Fibroblast of upper back skin (primary cell): ENCODE data around the gene SLC35G1.

ENCODE experiments used
- DNase-seq: peaks from one replicate; pipeline ENCODE4 v3.0.0-alpha.2; 2013

SLC35G1 gene

GRCh38 chr10:93879273-93879672 lies 14.5 kb upstream of the SLC35G1 start:
- no peak for DNase-seq

- no peak for DNase-seq
Measured at GRCh38 chr10:93894516-93895378, 969 bp downstream of the SLC35G1 start.

GRCh38 chr10:93897070-93897780 lies 3.4 kb downstream of the SLC35G1 start:
- no peak for DNase-seq

GRCh38 chr10:93899109-93899508 lies 5.3 kb downstream of the SLC35G1 start:
- no peak for DNase-seq

GRCh38 chr10:93903051-93903450 lies 9.3 kb downstream of the SLC35G1 start:
- DNase-seq = no peak

GRCh38 chr10:93904901-93905300 lies 11.1 kb downstream of the SLC35G1 start:
- DNase-seq = no peak

- no peak for DNase-seq
Measured at GRCh38 chr10:93907059-93907458, 13.3 kb downstream of the SLC35G1 start.

GRCh38 chr10:93911866-93912265 lies 18.1 kb downstream of the SLC35G1 start:
- no peak for DNase-seq

- DNase-seq = no peak
Measured at GRCh38 chr10:93912444-93912843, 18.7 kb downstream of the SLC35G1 start.

- DNase-seq = no peak
Measured at GRCh38 chr10:93913706-93914105, 19.9 kb downstream of the SLC35G1 start.

GRCh38 chr10:93915598-93915997 lies 21.8 kb downstream of the SLC35G1 start:
- no peak for DNase-seq

GRCh38 chr10:93916257-93917063 lies 22.7 kb downstream of the SLC35G1 start:
- peak; percentile 44 for DNase-seq

- no peak for DNase-seq
Measured at GRCh38 chr10:93917064-93917391, 23.2 kb downstream of the SLC35G1 start.

GRCh38 chr10:93917821-93918220 lies 24.0 kb downstream of the SLC35G1 start:
- DNase-seq = peak; percentile 37

GRCh38 chr10:93921338-93921737 lies 27.6 kb downstream of the SLC35G1 start:
- DNase-seq = no peak

GRCh38 chr10:93926613-93927012 lies 32.8 kb downstream of the SLC35G1 start:
- peak; percentile 17 for DNase-seq

- DNase-seq = no peak
Measured at GRCh38 chr10:93938140-93938539, 44.4 kb downstream of the SLC35G1 start.

GRCh38 chr10:93940881-93941280 lies 47.1 kb downstream of the SLC35G1 start:
- no peak for DNase-seq

- no peak for DNase-seq
Measured at GRCh38 chr10:93941606-93942005, 47.8 kb downstream of the SLC35G1 start.

- DNase-seq = no peak
Measured at GRCh38 chr10:93945819-93946218, 52.0 kb downstream of the SLC35G1 start.

GRCh38 chr10:93947055-93947454 lies 53.3 kb downstream of the SLC35G1 start:
- peak; percentile 85 for DNase-seq

GRCh38 chr10:93947524-93947923 lies 53.7 kb downstream of the SLC35G1 start:
- peak; percentile 3 for DNase-seq

GRCh38 chr10:93951905-93952304 lies 58.1 kb downstream of the SLC35G1 start:
- DNase-seq = no peak
